NK-92 treated with Interleukin-12 subunit alpha and Interleukin-12 subunit beta, amount 100 ng/mL, for 24 hours (cell line): Measurements from ENCODE around the gene AAMP.
"Not testable (repeated sequence)": the region's sequence is repeated elsewhere in the genome, so short reads cannot be mapped to it uniquely, and the experiment has no call there.

Experiments
- DNase-seq: peaks from one replicate; lab custom pipeline; 2025; lab: John Stamatoyannopoulos, UW

The AAMP gene

DNA sequence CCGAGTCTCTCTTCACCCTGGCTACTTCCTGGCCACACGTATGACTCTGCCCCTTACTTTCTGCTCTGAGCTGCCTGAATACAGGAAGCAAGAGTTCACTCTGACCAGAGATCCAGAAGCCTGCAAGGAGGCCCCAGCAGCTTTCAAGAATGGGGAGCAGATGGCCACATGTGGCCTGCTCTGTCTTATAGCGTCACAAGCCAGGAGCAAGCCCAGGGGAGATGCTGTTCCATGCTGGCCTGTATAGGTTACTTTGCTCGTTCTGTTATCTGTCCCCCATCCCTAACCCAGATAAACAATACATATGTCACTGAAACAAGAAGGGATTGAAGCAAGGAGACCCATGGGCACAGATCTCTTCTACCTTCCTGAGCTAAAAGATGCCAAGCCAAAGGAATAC lies 4.6 kb upstream of the AAMP start:
- no peak for DNase-seq

- DNase-seq: no peak
Measured at GRCh38 chr2:218273908-218274249, 3.9 kb upstream of the AAMP start.

GRCh38 chr2:218273214-218273907 lies 3.4 kb upstream of the AAMP start:
- not testable (repeated sequence) for DNase-seq

- peak; percentile 36 for DNase-seq
Measured at GRCh38 chr2:218272531-218273212, 2.7 kb upstream of the AAMP start.

DNA sequence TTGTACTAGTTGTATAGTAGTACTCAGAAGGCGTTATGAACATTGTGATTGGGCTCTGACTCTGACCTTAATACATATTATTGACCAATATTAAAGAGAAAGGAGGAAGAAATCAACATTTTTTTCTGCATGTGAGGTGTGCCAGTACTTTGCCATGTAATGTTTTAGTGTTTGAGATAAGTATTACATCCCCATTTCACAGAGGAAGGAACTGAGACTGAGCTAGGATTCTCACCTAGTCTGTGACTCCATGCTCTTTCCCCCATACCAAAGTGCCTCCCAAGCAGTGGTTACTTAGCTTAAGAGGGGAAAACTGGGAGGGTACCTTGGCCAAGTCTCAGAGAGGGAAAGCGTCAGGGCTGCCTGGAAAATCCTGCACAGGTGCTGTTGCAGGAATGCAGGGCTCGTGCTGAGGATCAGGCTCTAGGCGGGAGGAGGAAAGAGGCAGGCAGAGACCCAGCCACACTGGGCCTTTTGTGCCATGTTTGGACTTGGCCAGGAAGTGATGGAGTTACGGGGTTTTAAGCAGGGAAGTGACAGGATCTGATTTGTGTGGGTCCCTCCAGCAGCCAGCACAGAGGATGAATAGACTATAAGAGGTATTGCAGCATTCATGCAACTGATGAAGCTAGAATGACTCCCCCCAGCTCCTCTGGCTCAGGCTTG lies 2.1 kb upstream of the AAMP start:
- no peak for DNase-seq

DNA sequence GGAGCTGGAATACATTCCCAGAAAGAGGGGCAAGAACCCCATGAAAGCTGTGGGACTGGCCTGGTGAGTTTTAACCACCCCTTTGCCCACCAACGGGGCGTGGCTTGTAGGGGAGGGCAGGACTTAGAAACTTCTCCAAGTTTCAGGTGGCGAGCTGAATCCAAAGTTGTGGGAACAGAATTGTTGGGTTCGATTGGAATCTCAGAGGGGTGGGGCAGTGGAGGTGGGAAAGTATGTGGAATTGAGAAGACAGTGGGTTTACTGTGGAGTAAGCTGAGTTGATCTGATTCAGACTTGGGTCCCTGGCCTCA lies 1.5 kb upstream of the AAMP start:
- DNase-seq: no peak

GRCh38 chr2:218270721-218271486 lies 967 bp upstream of the AAMP start:
- no peak for DNase-seq

- DNase-seq: no peak
Measured at GRCh38 chr2:218267259-218267658, 2.7 kb downstream of the AAMP start.

DNA sequence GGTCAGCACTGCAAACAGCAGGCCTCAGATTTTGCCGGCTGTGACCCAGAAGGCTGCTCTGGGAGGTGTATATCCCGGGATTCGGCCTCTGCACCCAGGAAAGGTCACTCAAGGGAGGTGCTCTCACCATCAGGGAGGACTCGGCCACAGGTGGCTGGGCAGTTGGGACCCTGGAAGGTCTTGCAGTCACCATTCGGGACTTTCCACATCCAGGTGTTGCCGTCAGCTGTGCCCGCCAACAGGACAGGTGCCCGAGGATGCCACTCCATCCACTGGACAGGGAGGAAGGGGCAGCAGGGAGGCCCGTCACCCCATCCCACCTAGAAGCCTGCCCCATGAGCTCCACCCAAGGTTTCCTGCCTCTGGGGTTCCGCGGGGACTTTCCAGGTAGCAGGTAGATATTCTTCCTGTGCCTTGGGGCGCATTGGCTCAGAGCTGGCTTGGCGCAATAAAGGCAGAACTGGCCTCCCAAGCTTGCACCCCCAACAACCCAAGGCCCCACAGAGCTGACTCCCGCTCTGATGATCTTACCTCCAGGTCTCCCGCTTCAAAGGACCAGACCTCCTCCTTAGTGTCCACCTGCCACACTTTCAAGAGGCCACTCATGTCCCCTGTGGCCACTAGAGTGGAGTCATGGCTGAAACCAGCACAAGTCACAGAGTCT lies 3.5 kb downstream of the AAMP start:
- no peak for DNase-seq

- no peak for DNase-seq
Measured at GRCh38 chr2:218265626-218266025, 4.3 kb downstream of the AAMP start.

- DNase-seq: no peak
Measured at GRCh38 chr2:218264773-218265561, 5.0 kb downstream of the AAMP start.

DNA sequence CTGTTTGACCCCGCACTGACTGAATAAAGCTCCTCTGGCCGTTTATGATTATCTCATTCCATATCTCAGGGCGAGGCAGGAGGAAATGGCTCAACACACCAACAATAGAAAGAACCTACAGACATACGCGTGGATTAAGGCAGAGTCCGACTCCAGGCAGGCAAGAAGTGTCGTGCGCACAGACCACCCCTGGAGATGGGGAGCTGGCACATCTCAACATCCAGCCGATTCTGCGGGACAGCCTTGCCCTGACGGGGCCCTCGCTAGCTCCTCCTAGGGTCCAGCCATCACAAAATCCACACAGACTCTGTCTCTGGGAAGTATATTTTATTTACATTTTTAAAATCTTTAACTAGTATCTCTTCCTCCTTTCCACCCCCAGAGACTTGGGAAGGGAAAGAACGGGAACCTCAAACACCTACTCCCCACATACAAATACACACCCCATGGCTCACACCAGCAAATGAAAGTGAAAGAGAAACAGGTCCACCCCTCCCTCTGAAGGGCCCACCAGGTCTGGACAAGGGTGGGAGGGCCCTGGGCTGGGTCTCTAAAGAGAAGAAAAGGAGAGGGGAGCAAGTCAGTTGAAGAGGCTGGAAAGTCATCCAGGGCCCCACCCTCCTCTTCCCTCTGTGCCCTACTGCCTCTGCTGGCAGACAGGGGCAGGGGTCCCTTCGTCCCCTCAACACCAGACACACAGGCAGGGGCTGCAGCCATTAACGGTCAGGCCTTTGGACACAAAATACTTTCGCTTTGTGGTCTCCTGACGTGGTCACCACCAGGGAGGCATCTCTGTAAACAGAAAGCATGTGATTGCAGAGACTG lies 5.9 kb downstream of the AAMP start:
- DNase-seq: no peak

DNA sequence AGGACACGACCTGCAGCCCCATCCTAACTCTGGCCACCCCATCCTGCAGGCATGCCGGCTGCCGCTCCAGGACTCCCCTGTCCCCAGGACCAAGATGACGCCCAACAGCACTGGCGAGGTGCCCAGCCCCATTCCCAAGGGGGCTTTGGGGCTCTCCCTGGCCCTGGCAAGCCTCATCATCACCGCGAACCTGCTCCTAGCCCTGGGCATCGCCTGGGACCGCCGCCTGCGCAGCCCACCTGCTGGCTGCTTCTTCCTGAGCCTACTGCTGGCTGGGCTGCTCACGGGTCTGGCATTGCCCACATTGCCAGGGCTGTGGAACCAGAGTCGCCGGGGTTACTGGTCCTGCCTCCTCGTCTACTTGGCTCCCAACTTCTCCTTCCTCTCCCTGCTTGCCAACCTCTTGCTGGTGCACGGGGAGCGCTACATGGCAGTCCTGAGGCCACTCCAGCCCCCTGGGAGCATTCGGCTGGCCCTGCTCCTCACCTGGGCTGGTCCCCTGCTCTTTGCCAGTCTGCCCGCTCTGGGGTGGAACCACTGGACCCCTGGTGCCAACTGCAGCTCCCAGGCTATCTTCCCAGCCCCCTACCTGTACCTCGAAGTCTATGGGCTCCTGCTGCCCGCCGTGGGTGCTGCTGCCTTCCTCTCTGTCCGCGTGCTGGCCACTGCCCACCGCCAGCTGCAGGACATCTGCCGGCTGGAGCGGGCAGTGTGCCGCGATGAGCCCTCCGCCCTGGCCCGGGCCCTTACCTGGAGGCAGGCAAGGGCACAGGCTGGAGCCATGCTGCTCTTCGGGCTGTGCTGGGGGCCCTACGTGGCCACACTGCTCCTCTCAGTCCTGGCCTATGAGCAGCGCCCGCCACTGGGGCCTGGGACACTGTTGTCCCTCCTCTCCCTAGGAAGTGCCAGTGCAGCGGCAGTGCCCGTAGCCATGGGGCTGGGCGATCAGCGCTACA lies 7.0 kb downstream of the AAMP start:
- DNase-seq: no peak

DNA sequence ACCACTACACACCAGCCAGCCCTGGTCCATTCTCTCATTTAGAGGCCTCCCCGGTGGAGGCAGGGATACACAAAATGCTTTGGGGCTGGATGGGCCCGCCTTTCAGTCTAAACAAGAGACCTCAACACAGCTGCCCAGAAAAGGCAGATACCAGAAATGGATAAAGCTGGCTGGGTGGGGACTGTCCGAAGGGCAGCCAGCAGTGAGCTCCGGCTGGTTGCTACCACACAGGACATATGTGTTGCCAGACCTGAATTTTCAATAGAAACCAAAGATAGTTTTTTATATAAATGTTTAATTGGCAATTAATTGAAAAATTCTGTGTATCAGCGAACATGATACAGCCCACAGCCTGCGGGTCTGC lies 7.7 kb downstream of the AAMP start:
- DNase-seq: no peak

DNA sequence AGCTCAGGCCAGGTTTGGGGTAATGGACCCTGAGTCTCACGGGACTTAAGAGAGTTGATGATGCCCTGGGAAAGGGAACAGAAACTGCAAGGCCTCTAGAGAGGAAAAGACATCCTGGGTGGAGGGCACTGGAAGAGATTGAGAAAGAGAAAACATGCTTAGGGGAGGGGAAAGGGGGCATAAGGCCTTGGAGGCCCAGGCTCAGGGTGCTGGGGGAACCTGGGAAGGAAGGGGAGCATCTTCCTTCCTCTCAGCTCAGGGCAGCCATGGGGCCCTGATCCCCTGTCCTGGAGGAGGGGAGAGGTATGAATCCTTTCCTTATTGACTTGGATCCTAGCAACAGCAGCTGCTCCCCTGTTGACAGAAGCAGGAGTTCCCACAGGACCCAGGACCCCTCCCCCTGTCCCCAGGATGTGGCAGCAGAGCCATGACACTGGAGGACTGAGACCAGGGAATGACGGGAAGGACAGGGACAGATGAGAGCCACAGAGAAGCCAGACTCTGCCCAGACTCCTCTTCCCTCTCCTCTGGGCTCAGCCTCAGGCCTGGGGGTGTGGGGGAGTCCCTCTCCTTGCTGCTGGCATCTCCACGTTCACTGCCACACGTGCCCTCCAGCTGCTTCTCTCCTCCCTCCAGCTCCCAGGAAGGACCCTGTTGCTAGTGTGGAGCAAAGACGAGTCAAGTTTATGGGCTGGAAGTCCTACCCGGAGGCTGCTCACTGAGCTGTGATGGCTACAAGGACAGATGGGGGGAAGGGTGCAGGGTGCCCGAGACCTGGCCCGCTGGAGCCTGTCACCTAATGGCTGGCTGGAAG lies 8.3 kb downstream of the AAMP start:
- no peak for DNase-seq

- DNase-seq: no peak
Measured at GRCh38 chr2:218260742-218261422, 9.1 kb downstream of the AAMP start, which contains the start of gene GPBAR1. Gene GPBAR1 (plus strand): TSS chr2:218261015. CDS start chr2:218262725, 1,710 bp downstream.

GRCh38 chr2:218260166-218260565 lies 9.8 kb downstream of the AAMP start:
- no peak for DNase-seq
